Measurements from ENCODE around the gene TINCR. TPM values are rescaled to one million over a fixed set of nuclear protein-coding genes. Genes with fewer than 3 reads are reported as not detected.
"Not testable (repeated sequence)": the region's sequence is repeated elsewhere in the genome, so short reads cannot be mapped to it uniquely, and the experiment has no call there.

The TINCR gene
- total and polyA plus RNA-seq, 12 donors, result 0.07 to 0.68 (median 0.25) TPM; not detected in 4

DNA sequence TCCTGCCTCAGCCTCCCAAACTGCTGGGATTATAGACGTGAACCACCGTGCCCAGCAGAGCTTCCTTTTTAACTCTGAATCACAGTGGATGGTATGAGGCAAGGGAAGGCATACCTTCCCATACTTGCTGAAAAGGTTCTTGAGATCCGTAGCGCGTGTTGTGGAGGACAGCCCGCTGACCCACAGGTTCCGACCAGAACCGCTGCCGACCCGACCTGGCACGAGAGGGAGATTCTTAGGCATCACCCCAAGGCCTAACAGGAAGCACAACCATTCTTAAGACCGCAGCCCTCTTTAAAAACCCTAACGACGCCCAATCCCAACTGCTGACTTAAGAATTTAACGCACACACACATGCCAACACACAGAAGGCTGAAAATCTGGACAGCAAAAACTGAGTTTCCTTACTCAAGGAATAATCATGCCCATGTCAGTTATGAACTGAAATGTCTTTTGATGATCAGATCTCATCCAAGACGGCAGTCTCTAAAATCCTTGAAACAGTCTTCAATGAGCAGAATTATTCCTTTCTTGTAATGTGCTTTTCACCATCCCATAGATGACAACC is 42.2 kb upstream of the TINCR start:
- TF ChIP-seq, protein P1, sequence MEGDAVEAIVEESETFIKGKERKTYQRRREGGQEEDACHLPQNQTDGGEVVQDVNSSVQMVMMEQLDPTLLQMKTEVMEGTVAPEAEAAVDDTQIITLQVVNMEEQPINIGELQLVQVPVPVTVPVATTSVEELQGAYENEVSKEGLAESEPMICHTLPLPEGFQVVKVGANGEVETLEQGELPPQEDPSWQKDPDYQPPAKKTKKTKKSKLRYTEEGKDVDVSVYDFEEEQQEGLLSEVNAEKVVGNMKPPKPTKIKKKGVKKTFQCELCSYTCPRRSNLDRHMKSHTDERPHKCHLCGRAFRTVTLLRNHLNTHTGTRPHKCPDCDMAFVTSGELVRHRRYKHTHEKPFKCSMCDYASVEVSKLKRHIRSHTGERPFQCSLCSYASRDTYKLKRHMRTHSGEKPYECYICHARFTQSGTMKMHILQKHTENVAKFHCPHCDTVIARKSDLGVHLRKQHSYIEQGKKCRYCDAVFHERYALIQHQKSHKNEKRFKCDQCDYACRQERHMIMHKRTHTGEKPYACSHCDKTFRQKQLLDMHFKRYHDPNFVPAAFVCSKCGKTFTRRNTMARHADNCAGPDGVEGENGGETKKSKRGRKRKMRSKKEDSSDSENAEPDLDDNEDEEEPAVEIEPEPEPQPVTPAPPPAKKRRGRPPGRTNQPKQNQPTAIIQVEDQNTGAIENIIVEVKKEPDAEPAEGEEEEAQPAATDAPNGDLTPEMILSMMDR (IDR thresholded peaks at IDR 0.05), result no peak
- no peak for ATAC-seq
- peaks cover 5 to 94% (median 83%) of the 10 kb centered on the region in 9 donors for H3K36me3 ChIP-seq

DNA sequence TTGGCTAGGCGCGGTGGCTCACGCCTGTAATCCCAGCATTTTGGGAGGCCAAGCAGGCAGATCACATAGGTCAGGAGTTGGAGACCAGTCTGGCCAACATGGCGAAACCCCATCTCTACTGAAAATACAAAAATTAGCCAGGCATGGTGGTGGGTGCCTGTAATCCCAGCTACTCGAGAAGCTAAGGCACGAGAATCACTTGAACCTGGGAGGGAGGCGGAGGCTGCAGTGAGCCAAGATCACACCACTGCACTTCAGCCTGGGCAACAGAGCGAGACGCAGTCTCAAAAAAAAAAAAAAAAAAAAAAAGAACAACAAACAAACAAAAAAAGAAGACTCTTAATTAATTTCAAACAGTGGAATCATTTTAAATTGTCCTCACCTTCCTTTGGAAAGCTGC is 41.0 kb upstream of the TINCR start:
- H3K27ac ChIP-seq; H3K27me3 ChIP-seq; DNase-seq; ATAC-seq; intact Hi-C loops (cut with DNase I); H3K4me3 ChIP-seq; H3K9me3 ChIP-seq: not testable (repeated sequence)
- Histone ChIP-seq H3K36me3 (peaks cover 5 to 94% (median 80%) of the 10 kb centered on the region in 9 donors), H3K4me1 (peaks cover 0 to 18% (median 4%) of the 10 kb centered on the region in 9 donors)
- WGBS, 2 donors, result 95 to 96% methylated on average over 9 of the region's 9 CpGs

More for the DNA sequence above, 42.2 kb upstream of the TINCR start:
- WGBS, 2 donors, result 96 to 97% methylated on average over 16 of the region's 16 CpGs
- intact Hi-C loops (cut with DNase I), result no loop called here
- DNase-seq, result no peak
- H3K27me3 ChIP-seq, result no peaks in the 10 kb centered on the region
- H3K4me1 ChIP-seq, result peaks cover 0 to 18% (median 4%) of the 10 kb centered on the region in 9 donors
- H3K4me3 ChIP-seq, result no peak overlapping the region
- H3K9me3 ChIP-seq, result no peaks in the 10 kb centered on the region
- no peak overlapping the region for H3K27ac ChIP-seq

DNA sequence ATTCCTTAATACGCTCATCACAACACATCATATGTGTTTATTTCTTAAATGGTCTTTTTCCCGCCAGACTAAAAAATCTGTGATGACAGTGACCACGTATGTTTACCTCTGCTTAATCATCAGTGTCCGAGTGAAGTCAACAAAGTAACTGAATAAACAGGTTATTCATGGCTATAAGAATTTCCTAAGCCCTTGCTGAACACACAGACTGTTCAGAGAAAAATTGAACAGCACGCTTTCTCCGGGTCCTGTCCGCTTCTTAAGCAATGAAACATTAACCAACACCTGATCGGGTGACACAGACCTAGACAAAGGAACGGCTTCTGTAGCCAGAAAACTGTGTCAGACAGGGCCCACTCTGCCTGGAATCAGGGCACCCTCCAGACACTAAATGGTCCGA is 40.5 kb upstream of the TINCR start:
- Histone ChIP-seq H3K27me3 (no peaks in the 10 kb centered on the region), H3K36me3 (peaks cover 5 to 94% (median 80%) of the 10 kb centered on the region in 9 donors), H3K4me3 (no peak overlapping the region), H3K27ac (no peak overlapping the region), H3K9me3 (no peaks in the 10 kb centered on the region), H3K4me1 (peaks cover 0 to 17% (median 4%) of the 10 kb centered on the region in 9 donors)
- intact Hi-C loops (cut with DNase I), result no loop called here
- TF ChIP-seq, protein P1 (IDR thresholded peaks at IDR 0.05), result no peak
- no peak for DNase-seq
- 92 to 96% methylated on average over 10 of the region's 10 CpGs for WGBS, 2 donors
- ATAC-seq, result no peak

DNA sequence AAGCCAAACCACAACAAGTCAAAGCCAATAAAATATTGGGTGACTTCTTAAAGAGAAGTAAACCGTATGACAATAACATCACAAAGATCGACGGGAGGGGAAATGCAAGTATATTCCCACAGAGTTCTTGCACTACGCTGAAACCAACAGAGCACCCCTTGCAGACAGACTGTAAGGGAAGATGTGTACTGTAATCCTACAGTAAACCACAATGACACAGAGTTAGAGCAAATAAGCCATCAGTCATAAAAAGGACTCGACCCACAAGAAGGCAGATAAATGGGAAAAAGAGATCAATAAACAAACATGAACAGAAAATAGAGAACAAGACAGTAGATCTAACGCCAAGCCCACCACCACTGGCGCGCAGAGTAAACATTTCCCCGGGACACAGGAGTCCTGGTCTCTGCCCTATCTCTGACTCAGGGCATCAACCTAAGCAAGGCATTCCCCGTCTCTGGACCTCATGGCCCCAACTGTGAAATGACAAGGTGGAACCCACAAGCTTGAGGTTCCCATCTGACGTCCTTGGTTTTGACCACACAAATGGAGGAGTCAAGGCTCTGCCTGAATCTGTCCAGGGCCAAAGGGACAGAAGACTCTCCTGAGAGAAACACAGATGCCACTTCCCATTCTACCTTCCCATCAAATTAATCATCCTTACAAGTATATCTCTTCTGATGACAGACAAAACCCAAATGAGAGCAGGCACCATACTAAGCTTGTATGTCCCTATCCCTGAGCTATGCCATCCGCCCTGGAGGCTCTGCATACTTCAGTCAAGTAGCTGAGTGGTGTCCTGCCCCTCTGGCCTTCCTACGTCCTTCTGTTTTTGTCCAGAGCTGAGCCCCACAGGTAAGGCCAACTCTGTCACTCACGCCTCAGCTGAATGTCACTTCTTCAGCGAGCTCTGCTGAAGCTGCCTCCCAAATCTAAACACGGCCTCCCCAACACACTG is 39.8 kb upstream of the TINCR start:
- H3K27me3 ChIP-seq, result no peaks in the 10 kb centered on the region
- no peaks in the 10 kb centered on the region for H3K9me3 ChIP-seq
- H3K4me1 ChIP-seq, result peaks cover 0 to 10% (median 4%) of the 10 kb centered on the region in 9 donors
- H3K36me3 ChIP-seq, result peaks cover 3 to 94% (median 81%) of the 10 kb centered on the region in 9 donors
- intact Hi-C loops (cut with DNase I), result no loop called here
- TF ChIP-seq, protein P1 (IDR thresholded peaks at IDR 0.05), result no peak
- ATAC-seq (peak in 4 of 8 donors; percentile 29 to 62 (median 46)), DNase-seq (no peak)
- no peak overlapping the region for H3K27ac ChIP-seq
- no peak overlapping the region for H3K4me3 ChIP-seq
- WGBS, 2 donors, result 82 to 90% methylated on average over 16 of the region's 16 CpGs
